SK-N-SH (cell line): Measurements from ENCODE around the gene HBA2. TPM values are rescaled to one million over a fixed set of nuclear protein-coding genes. Genes with fewer than 3 reads are reported as not detected.

Experiments used
- CTCF ChIA-PET: fragments of 300-600, 350-600 bp; formaldehyde crosslinking; extraction: SDS; loops from one replicate; lab custom pipeline; 2021; lab: Yijun Ruan, JAX
- POLR2A ChIA-PET: fragments of 350-600 bp; sonication (Branson Sonifier 250); formaldehyde crosslinking; extraction: SDS; loops from one replicate; lab custom pipeline; 2020; ENCODE audit warnings: antibody characterized with exemption, inconsistent platforms; lab: Yijun Ruan, JAX
- DNase-seq: peaks from one replicate; pipeline ENCODE4 v3.0.0; 2012
- H2AFZ ChIP-seq: fragments of 200-600 bp; sonication (generic); 2 replicates; pipeline ENCODE4 v1.8.1; 2016; ENCODE audit warnings: antibody characterized with exemption, mild to moderate bottlenecking, low read depth
- H3F3A ChIP-seq: fragments of 200-600 bp; sonication (generic); replicated peaks from 2 replicates; pipeline ENCODE3; 2016; ENCODE audit warnings: antibody characterized with exemption, mild to moderate bottlenecking; ENCODE audit not compliant: insufficient read depth
- H3K27ac ChIP-seq, 2 experiments: fragments of 200-500 bp in 1 of 2; fragments of 200-600 bp in 1 of 2; sonication (Bioruptor generic) in 1 of 2; sonication (generic), shearing (Covaris generic) in 1 of 2; 2 replicates each; pipeline versions ENCODE4 v1.5.1 to v1.6.1; 2014 to 2016; ENCODE audit warnings: low read depth in 2 of 2, inconsistent platforms in 1 of 2, low read length in 1 of 2, mild to moderate bottlenecking in 1 of 2, mixed read lengths in 1 of 2
- H3K27me3 ChIP-seq: fragments of 200-600 bp; sonication (generic), shearing (Covaris generic); 2 replicates; pipeline ENCODE4 v1.6.1; 2016; ENCODE audit warnings: mixed run types; ENCODE audit not compliant: insufficient read depth
- H3K36me3 ChIP-seq, 2 experiments: fragments of 200-500 bp in 1 of 2; fragments of 200-600 bp in 1 of 2; sonication (Bioruptor generic) in 1 of 2; sonication (generic) in 1 of 2; replicated peaks in 1 of 2; 2 replicates each; pipeline versions ENCODE3 to v1.5.1; 2014 to 2016; ENCODE audit warnings: low read length in 1 of 2, mild to moderate bottlenecking in 1 of 2; ENCODE audit not compliant: insufficient read depth in 2 of 2, control insufficient read depth in 1 of 2
- H3K4me1 ChIP-seq, 2 experiments: fragments of 200-500 bp in 1 of 2; fragments of 200-600 bp in 1 of 2; sonication (Bioruptor generic) in 1 of 2; sonication (generic), shearing (Covaris generic) in 1 of 2; 2 replicates each; pipeline versions ENCODE4 v1.5.1 to v1.6.1; 2014 to 2016; ENCODE audit warnings: low read depth in 1 of 2, low read length in 1 of 2, mixed run types in 1 of 2; ENCODE audit not compliant: insufficient read depth in 2 of 2, control insufficient read depth in 1 of 2
- H3K4me2 ChIP-seq: fragments of 200-600 bp; sonication (generic), shearing (Covaris generic); 2 replicates; pipeline ENCODE4 v1.6.1; 2017; ENCODE audit warnings: mixed run types
- H3K4me3 ChIP-seq, 2 experiments: fragments of 200-500 bp in 1 of 2; fragments of 200-600 bp in 1 of 2; sonication (Bioruptor generic) in 1 of 2; sonication (generic), shearing (Covaris generic) in 1 of 2; 2 replicates each; pipeline versions ENCODE4 v1.5.1 to v1.8.1; 2014 to 2016; ENCODE audit warnings: low read depth in 2 of 2, inconsistent platforms in 1 of 2, low read length in 1 of 2, mild to moderate bottlenecking in 1 of 2, mixed read lengths in 1 of 2, moderate library complexity in 1 of 2
- H3K79me2 ChIP-seq: fragments of 200-600 bp; sonication (generic); 2 replicates; pipeline ENCODE4 v1.8.1; 2017; ENCODE audit warnings: mild to moderate bottlenecking; ENCODE audit not compliant: insufficient read depth
- H3K9ac ChIP-seq: fragments of 200-600 bp; sonication (generic); 2 replicates; pipeline ENCODE4 v1.6.1; 2017; ENCODE audit warnings: mixed run types
- H3K9me2 ChIP-seq: fragments of 200-600 bp; sonication (generic); 2 replicates; pipeline ENCODE4 v1.6.1; 2017; ENCODE audit warnings: mixed run types
- H3K9me3 ChIP-seq: fragments of 200-600 bp; sonication (generic); 2 replicates; pipeline ENCODE4 v1.6.1; 2017; ENCODE audit warnings: mixed run types, mild to moderate bottlenecking, moderate library complexity
- H4K20me1 ChIP-seq: fragments of 200-600 bp; sonication (generic); 2 replicates; pipeline ENCODE4 v1.6.1; 2017; ENCODE audit warnings: mild to moderate bottlenecking, mixed run types; ENCODE audit not compliant: insufficient read depth
- CHD2 ChIP-seq: fragments of 150-350 bp; IDR thresholded peaks from 2 replicates; pipeline ENCODE4 v1.6.1; 2018; ENCODE audit warnings: low read length; ENCODE audit not compliant: partially characterized antibody
- JUND ChIP-seq: IDR thresholded peaks from 2 replicates; pipeline ENCODE4 v1.4.0; 2012
- NRF1 ChIP-seq: IDR thresholded peaks from 2 replicates; pipeline ENCODE4 v1.6.1; 2012; ENCODE audit warnings: low read depth, mild to moderate bottlenecking, low read length
- RAD21 ChIP-seq: IDR thresholded peaks from 2 replicates; pipeline ENCODE4 v1.6.1; 2012; ENCODE audit warnings: mild to moderate bottlenecking, low read length
- SMC3 ChIP-seq: IDR thresholded peaks from 2 replicates; pipeline ENCODE4 v1.6.1; 2012; ENCODE audit warnings: low read depth, low read length, improper control_type of control experiment
- TAF1 ChIP-seq: IDR thresholded peaks from 2 replicates; pipeline ENCODE4 v1.6.1; 2012; ENCODE audit warnings: low read depth, mild to moderate bottlenecking, low read length, moderate library complexity, borderline replicate concordance
- WGBS: methylation state at CpG from one replicate; pipeline ENCODE4 v1.1.6; 2017; ENCODE audit warnings: low lambda C conversion rate; 5-methylcytosine and 5-hydroxymethylcytosine counted together
- polyA plus RNA-seq, 3 experiments: library from polyadenylated mRNA; depleted of rRNA; stranded (reverse); fragments of >200 nt; gene quantifications; 2 replicates each; pipeline ENCODE4 v1.2.3, GENCODE V29; 2012
- TF ChIP-seq, protein P1 (sequence below): fragments of 200-600 bp; sonication (generic); IDR thresholded peaks from 2 replicates; pipeline ENCODE4 v1.6.1; 2017; ENCODE audit warnings: antibody characterized with exemption, mild to moderate bottlenecking, moderate library complexity
- TF ChIP-seq, protein P2 (sequence below): IDR thresholded peaks from 2 replicates; pipeline ENCODE4 v1.6.1; 2012; ENCODE audit warnings: mild to moderate bottlenecking, low read depth, low read length, moderate library complexity

Gene HBA2
- polyA plus RNA-seq, 1 of the 3 experiments (the other 2 are of a cell fraction): not detected

DNA sequence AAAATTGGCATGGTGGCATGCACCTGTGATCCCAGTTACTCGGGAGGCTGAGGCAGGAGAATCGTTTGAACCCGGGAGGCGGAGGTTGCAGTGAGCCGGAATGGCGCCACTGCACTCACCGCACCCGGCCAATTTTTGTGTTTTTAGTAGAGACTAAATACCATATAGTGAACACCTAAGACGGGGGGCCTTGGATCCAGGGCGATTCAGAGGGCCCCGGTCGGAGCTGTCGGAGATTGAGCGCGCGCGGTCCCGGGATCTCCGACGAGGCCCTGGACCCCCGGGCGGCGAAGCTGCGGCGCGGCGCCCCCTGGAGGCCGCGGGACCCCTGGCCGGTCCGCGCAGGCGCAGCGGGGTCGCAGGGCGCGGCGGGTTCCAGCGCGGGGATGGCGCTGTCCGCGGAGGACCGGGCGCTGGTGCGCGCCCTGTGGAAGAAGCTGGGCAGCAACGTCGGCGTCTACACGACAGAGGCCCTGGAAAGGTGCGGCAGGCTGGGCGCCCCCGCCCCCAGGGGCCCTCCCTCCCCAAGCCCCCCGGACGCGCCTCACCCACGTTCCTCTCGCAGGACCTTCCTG lies 7.5 kb downstream of the HBA2 start, which contains the start of gene HBQ1:
Gene HBQ1 (plus strand): TSS at position 359 of the 575 bp plus-strand sequence. CDS start 28 bp downstream, at position 387.
- WGBS: 10% methylated on average over 23 of the region's 59 CpGs
- H4K20me1 ChIP-seq: peaks cover 15% of the 10 kb centered on the region
- H3K36me3 ChIP-seq: peaks cover 1 to 3% of the 10 kb centered on the region in 2 experiments
- no peak within 1 kb of the TSS for H3K27ac ChIP-seq
- no peaks in the 10 kb centered on the region for H3K9me2 ChIP-seq
- peaks cover 21% of the 10 kb centered on the region for H3K27me3 ChIP-seq
- DNase-seq: peak; percentile 97
- ChIA-PET CTCF (interaction anchor here (0.6 to 7.5 kb wide), 59 partner anchors 9 to 385 kb away, joined by 3 to 120 read pairs (median 4); partner anchors contain the start of genes ARHGDIG, AXIN1, HBM and NPRL3), POLR2A (interaction anchor here (1.0 kb wide), 1 partner anchor 73 kb away, joined by 3 read pairs; no protein-coding TSS in a partner anchor)
- peaks cover 4% of the 10 kb centered on the region for H3F3A ChIP-seq
- H2AFZ ChIP-seq: no peak within 1 kb of the TSS
- no peaks in the 10 kb centered on the region for H3K79me2 ChIP-seq
- no peaks in the 10 kb centered on the region for H3K9me3 ChIP-seq
- no peak within 1 kb of the TSS for H3K9ac ChIP-seq
- peaks cover 0 to 10% of the 10 kb centered on the region in 2 experiments; a peak in 1 of 4 replicates for H3K4me1 ChIP-seq
- peak within 1 kb of the TSS; percentile 42 to 56 for H3K4me3 ChIP-seq
- H3K4me2 ChIP-seq: peak within 1 kb of the TSS; percentile 91
- no peak for TF ChIP-seq TAF1
- TF ChIP-seq, protein P1, sequence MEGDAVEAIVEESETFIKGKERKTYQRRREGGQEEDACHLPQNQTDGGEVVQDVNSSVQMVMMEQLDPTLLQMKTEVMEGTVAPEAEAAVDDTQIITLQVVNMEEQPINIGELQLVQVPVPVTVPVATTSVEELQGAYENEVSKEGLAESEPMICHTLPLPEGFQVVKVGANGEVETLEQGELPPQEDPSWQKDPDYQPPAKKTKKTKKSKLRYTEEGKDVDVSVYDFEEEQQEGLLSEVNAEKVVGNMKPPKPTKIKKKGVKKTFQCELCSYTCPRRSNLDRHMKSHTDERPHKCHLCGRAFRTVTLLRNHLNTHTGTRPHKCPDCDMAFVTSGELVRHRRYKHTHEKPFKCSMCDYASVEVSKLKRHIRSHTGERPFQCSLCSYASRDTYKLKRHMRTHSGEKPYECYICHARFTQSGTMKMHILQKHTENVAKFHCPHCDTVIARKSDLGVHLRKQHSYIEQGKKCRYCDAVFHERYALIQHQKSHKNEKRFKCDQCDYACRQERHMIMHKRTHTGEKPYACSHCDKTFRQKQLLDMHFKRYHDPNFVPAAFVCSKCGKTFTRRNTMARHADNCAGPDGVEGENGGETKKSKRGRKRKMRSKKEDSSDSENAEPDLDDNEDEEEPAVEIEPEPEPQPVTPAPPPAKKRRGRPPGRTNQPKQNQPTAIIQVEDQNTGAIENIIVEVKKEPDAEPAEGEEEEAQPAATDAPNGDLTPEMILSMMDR: peak; percentile 62
- peak; percentile 72 for TF ChIP-seq NRF1
- peak; percentile 53 for TF ChIP-seq SMC3
- TF ChIP-seq RAD21: peak; percentile 45
- TF ChIP-seq, protein P2, sequence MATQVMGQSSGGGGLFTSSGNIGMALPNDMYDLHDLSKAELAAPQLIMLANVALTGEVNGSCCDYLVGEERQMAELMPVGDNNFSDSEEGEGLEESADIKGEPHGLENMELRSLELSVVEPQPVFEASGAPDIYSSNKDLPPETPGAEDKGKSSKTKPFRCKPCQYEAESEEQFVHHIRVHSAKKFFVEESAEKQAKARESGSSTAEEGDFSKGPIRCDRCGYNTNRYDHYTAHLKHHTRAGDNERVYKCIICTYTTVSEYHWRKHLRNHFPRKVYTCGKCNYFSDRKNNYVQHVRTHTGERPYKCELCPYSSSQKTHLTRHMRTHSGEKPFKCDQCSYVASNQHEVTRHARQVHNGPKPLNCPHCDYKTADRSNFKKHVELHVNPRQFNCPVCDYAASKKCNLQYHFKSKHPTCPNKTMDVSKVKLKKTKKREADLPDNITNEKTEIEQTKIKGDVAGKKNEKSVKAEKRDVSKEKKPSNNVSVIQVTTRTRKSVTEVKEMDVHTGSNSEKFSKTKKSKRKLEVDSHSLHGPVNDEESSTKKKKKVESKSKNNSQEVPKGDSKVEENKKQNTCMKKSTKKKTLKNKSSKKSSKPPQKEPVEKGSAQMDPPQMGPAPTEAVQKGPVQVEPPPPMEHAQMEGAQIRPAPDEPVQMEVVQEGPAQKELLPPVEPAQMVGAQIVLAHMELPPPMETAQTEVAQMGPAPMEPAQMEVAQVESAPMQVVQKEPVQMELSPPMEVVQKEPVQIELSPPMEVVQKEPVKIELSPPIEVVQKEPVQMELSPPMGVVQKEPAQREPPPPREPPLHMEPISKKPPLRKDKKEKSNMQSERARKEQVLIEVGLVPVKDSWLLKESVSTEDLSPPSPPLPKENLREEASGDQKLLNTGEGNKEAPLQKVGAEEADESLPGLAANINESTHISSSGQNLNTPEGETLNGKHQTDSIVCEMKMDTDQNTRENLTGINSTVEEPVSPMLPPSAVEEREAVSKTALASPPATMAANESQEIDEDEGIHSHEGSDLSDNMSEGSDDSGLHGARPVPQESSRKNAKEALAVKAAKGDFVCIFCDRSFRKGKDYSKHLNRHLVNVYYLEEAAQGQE: peak; percentile 68; the same call in 1 of the 2 replicates
- TF ChIP-seq JUND: no peak
- peak; percentile 30 for TF ChIP-seq CHD2
